Smooth muscle cell (in vitro differentiated cells): Measurements from ENCODE around the gene PI4KB. TPM values are rescaled to one million over a fixed set of nuclear protein-coding genes. Genes with fewer than 3 reads are reported as not detected.

Experiments used
- DNase-seq: peaks from one replicate; lab custom pipeline; 2025; ENCODE audit not compliant: unreplicated experiment; lab: John Stamatoyannopoulos, UW
- H2AFZ ChIP-seq: fragments of 200-600 bp; sonication (generic); 2 replicates; pipeline ENCODE4 v1.6.0; 2016; ENCODE audit warnings: antibody characterized with exemption, low read depth, mild to moderate bottlenecking
- H3F3A ChIP-seq: fragments of 200-600 bp; sonication (generic); 2 replicates; pipeline ENCODE4 v1.6.0; 2017; ENCODE audit warnings: antibody characterized with exemption, low read depth
- H3K27ac ChIP-seq: fragments of 200-600 bp; sonication (generic); 2 replicates; pipeline ENCODE4 v1.5.1; 2016; ENCODE audit warnings: low read depth, mild to moderate bottlenecking
- H3K27me3 ChIP-seq: fragments of 200-600 bp; sonication (generic); 2 replicates; pipeline ENCODE4 v1.6.1; 2016; ENCODE audit warnings: low read depth, mild to moderate bottlenecking
- H3K36me3 ChIP-seq: fragments of 200-600 bp; sonication (generic); 2 replicates; pipeline ENCODE4 v1.5.1; 2016; ENCODE audit warnings: low read depth
- H3K4me1 ChIP-seq: fragments of 200-600 bp; sonication (generic); 2 replicates; pipeline ENCODE4 v1.5.1; 2016; ENCODE audit warnings: low read depth
- H3K4me2 ChIP-seq: fragments of 200-600 bp; sonication (generic); 2 replicates; pipeline ENCODE4 v1.6.0; 2016; ENCODE audit warnings: mild to moderate bottlenecking
- H3K4me3 ChIP-seq: fragments of 200-600 bp; sonication (generic); 2 replicates; pipeline ENCODE4 v1.5.1; 2016; ENCODE audit warnings: mild to moderate bottlenecking
- H3K79me2 ChIP-seq: fragments of 200-600 bp; sonication (generic); 2 replicates; pipeline ENCODE4 v1.6.0; 2016; ENCODE audit warnings: low read depth, mild to moderate bottlenecking
- H3K9ac ChIP-seq: fragments of 200-600 bp; sonication (generic); 2 replicates; pipeline ENCODE4 v1.6.0; 2016; ENCODE audit warnings: low read depth
- H3K9me3 ChIP-seq: fragments of 200-600 bp; sonication (generic); replicated peaks from 2 replicates; pipeline ENCODE4 v1.5.1; 2016; ENCODE audit warnings: low read depth
- H4K20me1 ChIP-seq: fragments of 200-600 bp; sonication (generic); 2 replicates; pipeline ENCODE4 v1.6.0; 2016; ENCODE audit warnings: low read depth
- WGBS: methylation state at CpG from one replicate; pipeline ENCODE4 v1.1.7; 2016; ENCODE audit warnings: low lambda C conversion rate; 5-methylcytosine and 5-hydroxymethylcytosine counted together
- polyA plus RNA-seq: library from polyadenylated mRNA; unstranded; fragments of >200 nt; fragmentation: Nextera tagmentation; extraction: Ambion mirVana; gene quantifications from 2 replicates; pipeline ENCODE4 v1.2.1, GENCODE V29; 2016
- total RNA-seq: library from RNA; depleted of rRNA; stranded (reverse); fragments of >200 nt; gene quantifications from 2 replicates; pipeline ENCODE4 v1.2.3, GENCODE V29; 2014
- TF ChIP-seq, protein P1 (sequence below): fragments of 200-600 bp; sonication (generic); IDR thresholded peaks from 2 replicates; pipeline ENCODE4 v1.5.1; 2017; ENCODE audit warnings: borderline replicate concordance, mild to moderate bottlenecking, antibody characterized with exemption; ENCODE audit not compliant: insufficient read depth, poor library complexity, severe bottlenecking

PI4KB gene
- total and polyA plus RNA-seq, 2 experiments from 2014 or later, result 32.2 to 46.7 TPM

GRCh38 chr1:151369302-151369610 lies 42.0 kb upstream of the PI4KB start:
- no peak overlapping the region for H2AFZ ChIP-seq
- no peaks in the 10 kb centered on the region for H3F3A ChIP-seq
- H3K4me2 ChIP-seq, result no peak overlapping the region
- H3K4me1 ChIP-seq, result peaks cover 23% of the 10 kb centered on the region
- no peak overlapping the region for H3K4me3 ChIP-seq
- H4K20me1 ChIP-seq, result no peaks in the 10 kb centered on the region
- no peak for DNase-seq
- peaks cover 4% of the 10 kb centered on the region for H3K79me2 ChIP-seq
- no peaks in the 10 kb centered on the region for H3K27me3 ChIP-seq
- H3K36me3 ChIP-seq, result no peaks in the 10 kb centered on the region
- TF ChIP-seq, protein P1, sequence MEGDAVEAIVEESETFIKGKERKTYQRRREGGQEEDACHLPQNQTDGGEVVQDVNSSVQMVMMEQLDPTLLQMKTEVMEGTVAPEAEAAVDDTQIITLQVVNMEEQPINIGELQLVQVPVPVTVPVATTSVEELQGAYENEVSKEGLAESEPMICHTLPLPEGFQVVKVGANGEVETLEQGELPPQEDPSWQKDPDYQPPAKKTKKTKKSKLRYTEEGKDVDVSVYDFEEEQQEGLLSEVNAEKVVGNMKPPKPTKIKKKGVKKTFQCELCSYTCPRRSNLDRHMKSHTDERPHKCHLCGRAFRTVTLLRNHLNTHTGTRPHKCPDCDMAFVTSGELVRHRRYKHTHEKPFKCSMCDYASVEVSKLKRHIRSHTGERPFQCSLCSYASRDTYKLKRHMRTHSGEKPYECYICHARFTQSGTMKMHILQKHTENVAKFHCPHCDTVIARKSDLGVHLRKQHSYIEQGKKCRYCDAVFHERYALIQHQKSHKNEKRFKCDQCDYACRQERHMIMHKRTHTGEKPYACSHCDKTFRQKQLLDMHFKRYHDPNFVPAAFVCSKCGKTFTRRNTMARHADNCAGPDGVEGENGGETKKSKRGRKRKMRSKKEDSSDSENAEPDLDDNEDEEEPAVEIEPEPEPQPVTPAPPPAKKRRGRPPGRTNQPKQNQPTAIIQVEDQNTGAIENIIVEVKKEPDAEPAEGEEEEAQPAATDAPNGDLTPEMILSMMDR, result no peak
- 94% methylated on average over 7 of the region's 7 CpGs for WGBS
- no peak overlapping the region for H3K27ac ChIP-seq
- no peak overlapping the region for H3K9ac ChIP-seq
- no peaks in the 10 kb centered on the region for H3K9me3 ChIP-seq

GRCh38 chr1:151368393-151369301 lies 41.4 kb upstream of the PI4KB start:
- no peak for DNase-seq
- TF ChIP-seq, protein P1, result no peak
- 96% methylated on average over 20 of the region's 20 CpGs for WGBS

DNA sequence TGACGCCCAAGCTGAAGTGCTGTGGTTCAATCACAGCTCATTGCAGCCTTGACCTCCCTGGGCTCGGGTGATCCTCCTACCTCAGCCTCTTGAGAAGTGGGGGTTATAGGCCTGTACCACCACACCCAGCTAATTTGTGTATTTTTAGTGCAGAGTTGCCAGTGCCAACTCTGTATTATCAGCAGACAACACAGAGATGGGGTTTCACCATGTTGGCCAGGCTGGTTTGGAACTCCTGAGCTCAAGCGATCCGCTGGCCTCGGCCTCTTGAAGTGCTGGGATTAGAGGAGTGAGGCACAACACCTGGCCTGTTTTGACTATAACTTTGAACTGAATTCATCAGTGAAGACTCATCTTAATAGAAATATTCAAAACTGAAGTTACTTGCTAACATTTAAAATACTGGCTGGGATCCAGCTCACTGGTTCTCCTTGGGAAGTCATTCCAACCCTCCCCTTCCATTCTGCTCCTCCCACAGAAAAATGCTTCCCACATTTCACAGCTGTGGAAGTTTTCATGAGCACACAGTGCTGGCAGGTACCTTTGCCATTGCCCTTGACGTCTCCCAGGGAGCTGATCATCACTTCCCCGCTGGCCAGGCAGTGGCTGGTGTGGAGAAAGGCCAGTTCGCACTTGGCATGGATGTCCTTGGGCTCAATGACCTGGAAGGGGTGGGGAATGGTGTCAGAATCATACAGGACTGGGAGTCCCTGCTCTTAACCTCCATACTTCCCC lies 40.6 kb upstream of the PI4KB start:
- Histone ChIP-seq H3K9ac (no peak overlapping the region), H3K4me2 (no peak overlapping the region), H3F3A (no peaks in the 10 kb centered on the region), H3K27me3 (no peaks in the 10 kb centered on the region), H3K4me1 (peaks cover 21% of the 10 kb centered on the region), H3K9me3 (no peaks in the 10 kb centered on the region), H4K20me1 (no peaks in the 10 kb centered on the region), H3K36me3 (no peaks in the 10 kb centered on the region), H3K27ac (no peak overlapping the region), H3K79me2 (peaks cover 4% of the 10 kb centered on the region), H3K4me3 (no peak overlapping the region), H2AFZ (no peak overlapping the region)
- DNase-seq, result no peak
- 96% methylated on average over 8 of the region's 8 CpGs for WGBS
- TF ChIP-seq, protein P1, result no peak

More at GRCh38 chr1:151368393-151369301, 41.4 kb upstream of the PI4KB start:
- Histone ChIP-seq H3K27me3 (no peaks in the 10 kb centered on the region), H3F3A (no peaks in the 10 kb centered on the region), H3K9ac (no peak overlapping the region), H3K4me2 (no peak overlapping the region), H3K4me3 (no peak overlapping the region), H3K79me2 (peaks cover 4% of the 10 kb centered on the region), H3K9me3 (no peaks in the 10 kb centered on the region), H3K4me1 (peaks cover 23% of the 10 kb centered on the region), H2AFZ (no peak overlapping the region), H3K36me3 (no peaks in the 10 kb centered on the region), H4K20me1 (no peaks in the 10 kb centered on the region), H3K27ac (no peak overlapping the region)
